IMR-90 (cell line): ENCODE results near the gene PCGF6. TPM values are rescaled to one million over a fixed set of nuclear protein-coding genes. Genes with fewer than 3 reads are reported as not detected.

ENCODE experiments used
- ATAC-seq: fragments of 200-7000 bp; cut with Tn5 transposase; 2 replicates; pipeline ENCODE4 v1.9.1; 2020; ENCODE audit warnings: low read depth, mild to moderate bottlenecking, moderate library complexity
- BruUV-seq: library from RNA; stranded (reverse); fragments of 400-500 nt; replicated peaks from 2 replicates; lab custom pipeline; 2021; lab: Mats Ljungman, UMichigan
- CTCF ChIA-PET: fragments of 300-600 bp; formaldehyde crosslinking; extraction: SDS; loops from one replicate; lab custom pipeline; 2021; ENCODE audit warnings: antibody characterized with exemption; lab: Yijun Ruan, JAX
- POLR2A ChIA-PET: fragments of 300-600 bp; sonication (Branson Sonifier 250); formaldehyde crosslinking; loops from one replicate; lab custom pipeline; 2022; ENCODE audit warnings: antibody characterized with exemption; ENCODE audit not compliant: unreplicated experiment; lab: Charles Lee
- DNase-seq: peaks from one replicate; pipeline ENCODE4 v3.0.0; 2013
- H2AFZ ChIP-seq: replicated peaks from 2 replicates; pipeline ENCODE3; 2013; ENCODE audit warnings: low read length, mild to moderate bottlenecking; ENCODE audit not compliant: poor library complexity
- H2AK5ac ChIP-seq: 2 replicates; pipeline ENCODE4 v1.6.1; 2013; ENCODE audit warnings: low read depth, low read length, inconsistent platforms
- H2AK9ac ChIP-seq: replicated peaks from 2 replicates; pipeline ENCODE3; 2013; ENCODE audit warnings: mild to moderate bottlenecking, low read depth, low read length, moderate library complexity; ENCODE audit not compliant: poor library complexity
- H2BK120ac ChIP-seq: 2 replicates; pipeline ENCODE4 v1.6.1; 2013; ENCODE audit warnings: low read depth, low read length, inconsistent platforms
- H2BK15ac ChIP-seq: 3 replicates; pipeline ENCODE4 v1.6.1; 2013; ENCODE audit warnings: low read depth, low read length, inconsistent platforms
- H2BK20ac ChIP-seq: 2 replicates; pipeline ENCODE4 v1.6.1; 2013; ENCODE audit warnings: low read depth, mild to moderate bottlenecking, inconsistent platforms, low read length, moderate library complexity
- H2BK5ac ChIP-seq: 2 replicates; pipeline ENCODE4 v1.6.1; 2013; ENCODE audit warnings: mild to moderate bottlenecking, low read depth, low read length, inconsistent platforms; ENCODE audit not compliant: poor library complexity, severe bottlenecking
- H3K14ac ChIP-seq: replicated peaks from 2 replicates; pipeline ENCODE4 v1.6.1; 2013; ENCODE audit warnings: low read depth, low read length, inconsistent platforms
- H3K18ac ChIP-seq: 2 replicates; pipeline ENCODE4 v1.6.1; 2013; ENCODE audit warnings: low read depth, low read length, control low read depth
- H3K23ac ChIP-seq: 2 replicates; pipeline ENCODE4 v1.6.1; 2013; ENCODE audit warnings: low read depth, low read length, inconsistent platforms
- H3K27ac ChIP-seq: 2 replicates; pipeline ENCODE4 v1.5.1; 2013; ENCODE audit warnings: mild to moderate bottlenecking, control low read depth, low read length; ENCODE audit not compliant: insufficient read depth
- H3K27me3 ChIP-seq: 2 replicates; pipeline ENCODE4 v1.6.1; 2013; ENCODE audit warnings: low read length; ENCODE audit not compliant: control insufficient read depth, insufficient read depth
- H3K36me3 ChIP-seq: 2 replicates; pipeline ENCODE4 v1.6.1; 2013; ENCODE audit warnings: low read length, mixed read lengths; ENCODE audit not compliant: control insufficient read depth, insufficient read depth
- H3K4ac ChIP-seq: 2 replicates; pipeline ENCODE4 v1.6.1; 2013; ENCODE audit warnings: low read depth, low read length, inconsistent platforms
- H3K4me1 ChIP-seq: 2 replicates; pipeline ENCODE4 v1.6.1; 2013; ENCODE audit warnings: low read length, mixed read lengths; ENCODE audit not compliant: control insufficient read depth, insufficient read depth
- H3K4me2 ChIP-seq: 2 replicates; pipeline ENCODE4 v1.6.1; 2013; ENCODE audit warnings: low read depth, mild to moderate bottlenecking, control low read depth, low read length, moderate library complexity
- H3K4me3 ChIP-seq: 2 replicates; pipeline ENCODE4 v1.5.1; 2013; ENCODE audit warnings: low read depth, mild to moderate bottlenecking, control low read depth, low read length, moderate library complexity; ENCODE audit not compliant: insufficient read depth
- H3K56ac ChIP-seq: 2 replicates; pipeline ENCODE4 v1.6.1; 2013; ENCODE audit warnings: low read length, inconsistent platforms; ENCODE audit not compliant: insufficient read depth; ENCODE audit errors: extremely low read depth
- H3K79me1 ChIP-seq, 2 experiments: 2 replicates each; pipeline ENCODE4 v1.6.1; 2013; ENCODE audit warnings: low read length in 2 of 2, inconsistent platforms in 1 of 2, low read depth in 1 of 2
- H3K9ac ChIP-seq: 2 replicates; pipeline ENCODE4 v1.6.1; 2013; ENCODE audit warnings: low read depth, low read length, control low read depth
- H3K9me1 ChIP-seq: 2 replicates; pipeline ENCODE4 v1.6.1; 2013; ENCODE audit warnings: low read length, inconsistent platforms; ENCODE audit not compliant: insufficient read depth
- H3K9me3 ChIP-seq: 2 replicates; pipeline ENCODE4 v1.6.1; 2013; ENCODE audit warnings: low read length; ENCODE audit not compliant: control insufficient read depth, insufficient read depth
- H4K20me1 ChIP-seq: 2 replicates; pipeline ENCODE4 v1.6.1; 2013; ENCODE audit warnings: low read length, inconsistent platforms; ENCODE audit not compliant: insufficient read depth
- H4K5ac ChIP-seq: 2 replicates; pipeline ENCODE4 v1.6.1; 2013; ENCODE audit warnings: mild to moderate bottlenecking, low read depth, low read length, control low read depth
- H4K8ac ChIP-seq, 2 experiments: 2 replicates each; pipeline ENCODE4 v1.6.1; 2013; ENCODE audit warnings: low read depth in 2 of 2, low read length in 2 of 2, control low read depth in 1 of 2, inconsistent platforms in 1 of 2
- H4K91ac ChIP-seq: 2 replicates; pipeline ENCODE4 v1.6.1; 2013; ENCODE audit warnings: low read depth, low read length, inconsistent platforms; ENCODE audit not compliant: insufficient read depth
- MAFK ChIP-seq: IDR thresholded peaks from 2 replicates; pipeline ENCODE4 v1.6.1; 2012; ENCODE audit warnings: low read depth, low read length, improper control_type of control experiment
- MXI1 ChIP-seq: IDR thresholded peaks from 2 replicates; pipeline ENCODE4 v1.6.1; 2012; ENCODE audit warnings: low read depth, mild to moderate bottlenecking, low read length, moderate library complexity, borderline replicate concordance
- WGBS, 2 experiments: methylation state at CpG; one replicate each; pipeline versions ENCODE4 v1.1.5 to v1.1.7; 2013; ENCODE audit warnings: missing lambda C conversion rate in 2 of 2; ENCODE audit not compliant: insufficient read length in 1 of 2; ENCODE audit errors: extremely low coverage in 2 of 2; 5-methylcytosine and 5-hydroxymethylcytosine counted together
- dilution Hi-C: fragments of 300-500 bp; cut with HindIII; formaldehyde crosslinking; loops from one replicate; pipeline ENCODE4 v1.14.3; 2018; ENCODE audit warnings: low sequenced_read_pairs; ENCODE audit not compliant: unreplicated experiment
- in situ Hi-C: fragments of 300-500 bp; cut with MboI; formaldehyde crosslinking; loops from 3 replicates; pipeline ENCODE4 v1.14.3; 2019; ENCODE audit warnings: low sequenced_read_pairs, inconsistent platforms, mixed read lengths
- intact Hi-C: fragments of 100-400 bp; cut with micrococcal nuclease; formaldehyde crosslinking; loops from 2 replicates; pipeline ENCODE4 v1.10.0; 2022
- polyA plus RNA-seq, 3 experiments: library from polyadenylated mRNA; depleted of rRNA; stranded (reverse); fragments of >200 nt; gene quantifications; 2 replicates each; pipeline ENCODE4 v1.2.3, GENCODE V29; 2012; ENCODE audit warnings: low replicate concordance in 1 of 3
- total RNA-seq: library from RNA; depleted of rRNA; stranded (reverse); fragments of >200 nt; gene quantifications from 2 replicates; pipeline ENCODE4 v1.2.3, GENCODE V29; 2012

The PCGF6 gene
- total and polyA plus RNA-seq, 2 of the 4 experiments (the other 2 are of a cell fraction): 4.9 to 6.5 TPM

DNA sequence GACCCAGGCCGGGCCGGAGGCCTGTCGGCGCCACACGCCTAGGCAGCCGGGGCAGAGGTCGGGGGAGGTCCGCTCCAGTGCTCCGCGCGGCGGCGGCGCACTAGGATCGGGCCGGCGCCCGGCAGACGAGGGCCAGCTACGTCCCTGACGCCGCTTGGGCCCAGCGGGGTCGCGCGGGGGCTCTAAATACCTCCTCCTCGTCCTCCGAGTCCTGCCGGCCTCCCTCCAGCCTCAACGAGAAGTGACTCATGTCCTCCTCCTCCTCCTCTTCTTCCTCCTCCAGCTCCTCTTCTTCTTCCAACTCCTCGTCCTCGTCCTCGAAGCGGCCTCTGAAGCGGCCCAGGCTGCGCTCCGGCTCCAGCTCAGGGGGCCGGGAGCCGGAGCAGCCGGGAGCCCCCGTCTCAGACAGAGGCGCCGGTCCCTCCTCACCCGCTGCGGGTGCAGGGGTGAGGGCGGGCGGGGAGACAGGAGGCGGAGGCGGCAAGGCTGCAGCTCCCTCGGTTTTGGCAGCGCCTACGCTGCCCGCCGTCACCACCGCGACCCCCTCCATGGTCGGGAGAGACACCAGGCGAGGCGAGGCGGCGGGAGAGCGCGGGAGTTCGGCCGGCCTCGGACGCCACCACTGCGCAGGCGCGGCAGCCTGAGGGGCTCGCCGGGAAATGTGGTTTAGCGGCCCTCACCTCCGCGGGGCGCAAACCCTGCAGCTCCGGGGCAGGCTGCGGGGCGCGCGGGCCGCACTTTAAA lies at the start of gene PCGF6 (continued):
- peak; percentile 30; the same call in 1 of the 2 replicates for TF ChIP-seq MXI1

DNA sequence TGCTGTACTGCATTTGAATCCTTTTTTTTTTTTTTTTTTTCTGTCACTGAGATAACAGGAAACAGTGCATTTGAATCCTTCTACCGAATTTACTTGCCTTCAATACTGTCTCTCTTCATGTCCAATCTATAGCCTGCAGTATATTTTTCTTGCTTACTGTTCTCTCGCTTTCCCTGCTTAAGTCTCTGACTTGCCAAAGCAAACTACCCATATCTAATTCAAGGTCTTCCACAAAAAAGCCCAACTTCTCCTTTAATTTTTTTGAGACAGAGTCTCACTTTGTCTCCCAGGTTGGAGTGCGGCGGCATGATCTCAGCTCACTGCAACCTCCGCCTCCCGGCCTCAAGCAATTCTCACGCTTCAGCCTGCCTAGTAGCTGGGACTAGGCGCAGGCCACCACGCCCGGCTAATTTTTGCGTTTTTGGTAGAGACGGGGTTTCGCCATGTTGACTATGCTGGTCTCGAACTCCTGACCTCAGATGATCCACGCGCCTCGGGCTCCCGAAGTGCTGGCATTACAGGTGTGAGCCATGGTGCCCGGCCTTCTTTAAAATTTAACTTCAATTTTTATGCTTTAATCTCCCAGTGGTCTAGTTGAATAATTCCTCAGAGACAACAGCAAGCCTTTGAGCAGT lies 46.4 kb upstream of the PCGF6 start:
- peak overlapping the region; percentile 95 for H3K4me3 ChIP-seq
- ChIA-PET CTCF (no interaction called here), POLR2A (no interaction called here)
- no peak overlapping the region for H3K18ac ChIP-seq
- H3K56ac ChIP-seq: peak overlapping the region; percentile 37; the same call in 1 of the 2 replicates
- no TSS peak for BruUV-seq
- WGBS, 2 experiments: 58% methylated on average over 7 of the region's 19 CpGs; no CpG with 5 or more reads in 1 of the 2 experiments
- H3K27ac ChIP-seq: no peak overlapping the region
- ATAC-seq (no peak), DNase-seq (no peak)
- peaks cover 29 to 50% of the 10 kb centered on the region in 2 experiments for H3K79me1 ChIP-seq
- no peak overlapping the region for H2AK9ac ChIP-seq
- peak overlapping the region; percentile 94; the same call in 1 of the 2 replicates for H3K23ac ChIP-seq
- no peak overlapping the region for H2BK120ac ChIP-seq
- H3K4me2 ChIP-seq: peak overlapping the region; percentile 84
- H3K9me1 ChIP-seq: peaks cover 2% of the 10 kb centered on the region; the same call in 1 of the 2 replicates
- peaks cover 8% of the 10 kb centered on the region for H3K4me1 ChIP-seq
- H3K9ac ChIP-seq: peak overlapping the region; percentile 92; the same call in 1 of the 2 replicates
- no peak overlapping the region for H2BK5ac ChIP-seq
- H3K9me3 ChIP-seq: no peaks in the 10 kb centered on the region
- intact Hi-C loops (no loop called here), in situ Hi-C loops (no loop called here), dilution Hi-C loops (no loop called here)
- no peak overlapping the region for H4K5ac ChIP-seq
- H2AK5ac ChIP-seq: peak overlapping the region; percentile 28; the same call in 1 of the 2 replicates
- no peak overlapping the region for H2AFZ ChIP-seq
- no peak overlapping the region for H2BK20ac ChIP-seq
- peaks cover 23% of the 10 kb centered on the region for H3K36me3 ChIP-seq
- TF ChIP-seq MAFK: no peak
- peak overlapping the region; percentile 49 to 95; a peak in 2 of 4 replicates for H4K8ac ChIP-seq
- H3K14ac ChIP-seq: no peak overlapping the region
- H4K20me1 ChIP-seq: peaks cover 5% of the 10 kb centered on the region; the same call in 1 of the 2 replicates
- peak overlapping the region; percentile 85; the same call in 1 of the 2 replicates for H3K4ac ChIP-seq
- no peak overlapping the region for H4K91ac ChIP-seq
- H3K27me3 ChIP-seq: no peaks in the 10 kb centered on the region
- no peak overlapping the region for H2BK15ac ChIP-seq
